ENCODE data around the gene BMP8B. TPM values are rescaled to one million over a fixed set of nuclear protein-coding genes. Genes with fewer than 3 reads are reported as not detected.

Gene BMP8B
- total RNA-seq, 1 donor from 2014 or later, result 0.16 TPM

- Histone ChIP-seq H3K4me2 (ENCODE audit: low read length) (no peak overlapping the region), H3K27me3 (ENCODE audit: insufficient read depth, low read length) (no peaks in the 10 kb centered on the region), H3K27ac (ENCODE audit: low read depth, low read length) (no peak overlapping the region), H3K4me3 (ENCODE audit: insufficient read depth, low read depth, low read length) (no peak overlapping the region), H4K20me1 (ENCODE audit: insufficient read depth, low read length) (peaks cover 5% of the 10 kb centered on the region), H3K4me1 (ENCODE audit: insufficient read depth, low read length) (no peaks in the 10 kb centered on the region), H2AFZ (ENCODE audit: low read depth, low read length) (no peak overlapping the region), H3K36me3 (ENCODE audit: insufficient read depth, low read length) (peaks cover 10% of the 10 kb centered on the region), H3K9me3 (ENCODE audit: insufficient read depth, low read depth, low read length) (no peaks in the 10 kb centered on the region), H3K9ac (ENCODE audit: low read length) (no peak overlapping the region), H3K79me2 (ENCODE audit: insufficient read depth, low read length) (no peaks in the 10 kb centered on the region)
- no peak overlapping the region for H3K27ac Mint-ChIP-seq (ENCODE audit: unreplicated experiment)
- peaks cover 3% of the 10 kb centered on the region for H3K9me3 Mint-ChIP-seq (ENCODE audit: unreplicated experiment)
- DNase-seq (ENCODE audit: low read depth) (no peak), FAIRE-seq (no peak)
- no peak overlapping the region for H3K4me3 Mint-ChIP-seq (ENCODE audit: unreplicated experiment)
- no peaks in the 10 kb centered on the region for H3K27me3 Mint-ChIP-seq (ENCODE audit: low read depth, unreplicated experiment)
- peaks cover 6% of the 10 kb centered on the region for H3K4me1 Mint-ChIP-seq (ENCODE audit: low read depth, unreplicated experiment)
- peaks cover 23% of the 10 kb centered on the region for H3K36me3 Mint-ChIP-seq (ENCODE audit: low read depth, unreplicated experiment)
- no peak for TF ChIP-seq CTCF (IDR thresholded peaks at IDR 0.05; ENCODE audit: insufficient read depth, low read depth, low read length)
- TF ChIP-seq EZH2 (IDR thresholded peaks at IDR 0.05; ENCODE audit: insufficient read depth, low read length), result no peak
Measured at GRCh38 chr1:39760074-39761008, 28.3 kb downstream of the BMP8B start.

GRCh38 chr1:39759436-39759726 is 29.3 kb downstream of the BMP8B start:
- no peak overlapping the region for H2AFZ ChIP-seq (ENCODE audit: low read depth, low read length)
- H3K27me3 Mint-ChIP-seq (ENCODE audit: low read depth, unreplicated experiment), result no peaks in the 10 kb centered on the region
- peaks cover 29% of the 10 kb centered on the region for H3K36me3 Mint-ChIP-seq (ENCODE audit: low read depth, unreplicated experiment)
- no peaks in the 10 kb centered on the region for H3K4me1 ChIP-seq (ENCODE audit: insufficient read depth, low read length)
- H3K4me3 ChIP-seq (ENCODE audit: insufficient read depth, low read depth, low read length), result no peak overlapping the region
- H3K4me2 ChIP-seq (ENCODE audit: low read length), result no peak overlapping the region
- no peak overlapping the region for H3K27ac ChIP-seq (ENCODE audit: low read depth, low read length)
- no peak for TF ChIP-seq CTCF (IDR thresholded peaks at IDR 0.05; ENCODE audit: insufficient read depth, low read depth, low read length)
- no peak for TF ChIP-seq EZH2 (IDR thresholded peaks at IDR 0.05; ENCODE audit: insufficient read depth, low read length)
- no peaks in the 10 kb centered on the region for H3K79me2 ChIP-seq (ENCODE audit: insufficient read depth, low read length)
- H3K27ac Mint-ChIP-seq (ENCODE audit: unreplicated experiment), result no peak overlapping the region
- FAIRE-seq (no peak), DNase-seq (ENCODE audit: low read depth) (no peak)
- peaks cover 6% of the 10 kb centered on the region for H3K4me1 Mint-ChIP-seq (ENCODE audit: low read depth, unreplicated experiment)
- H3K9ac ChIP-seq (ENCODE audit: low read length), result no peak overlapping the region
- H4K20me1 ChIP-seq (ENCODE audit: insufficient read depth, low read length), result peaks cover 7% of the 10 kb centered on the region
- H3K4me3 Mint-ChIP-seq (ENCODE audit: unreplicated experiment), result no peak overlapping the region
- peaks cover 3% of the 10 kb centered on the region for H3K9me3 Mint-ChIP-seq (ENCODE audit: unreplicated experiment)
- H3K9me3 ChIP-seq (ENCODE audit: insufficient read depth, low read depth, low read length), result no peaks in the 10 kb centered on the region
- no peaks in the 10 kb centered on the region for H3K27me3 ChIP-seq (ENCODE audit: insufficient read depth, low read length)
- peaks cover 15% of the 10 kb centered on the region for H3K36me3 ChIP-seq (ENCODE audit: insufficient read depth, low read length)

Measured in astrocyte (in vitro differentiated cells and primary cell).